HG03025 (cell line): ENCODE results near the gene ABCC11.

Experiments used
- ATAC-seq: cut with Tn5 transposase; IDR thresholded peaks from one replicate; pipeline ENCODE4 v1.9.1; 2021; ENCODE audit warnings: mild to moderate bottlenecking, moderate library complexity; ENCODE audit not compliant: unreplicated experiment, low FRiP score

Gene ABCC11

GRCh38 chr16:48165961-48166578 lies 81.3 kb downstream of the ABCC11 start:
- ATAC-seq: no peak

- ATAC-seq: no peak
Measured at GRCh38 chr16:48164907-48165715, 82.2 kb downstream of the ABCC11 start.

- ATAC-seq: no peak
Measured at GRCh38 chr16:48162839-48163410, 84.4 kb downstream of the ABCC11 start.

- ATAC-seq: no peak
Measured at GRCh38 chr16:48161906-48162305, 85.4 kb downstream of the ABCC11 start.

GRCh38 chr16:48160575-48160974 lies 86.8 kb downstream of the ABCC11 start:
- no peak for ATAC-seq

- ATAC-seq: peak; percentile 44
Measured at GRCh38 chr16:48158296-48158695, 89.0 kb downstream of the ABCC11 start.

- ATAC-seq: no peak
Measured at GRCh38 chr16:48157794-48158193, 89.5 kb downstream of the ABCC11 start.

- no peak for ATAC-seq
Measured at GRCh38 chr16:48157302-48157701, 90.0 kb downstream of the ABCC11 start.

- ATAC-seq: no peak
Measured at GRCh38 chr16:48156790-48157209, 90.5 kb downstream of the ABCC11 start.

GRCh38 chr16:48155926-48156789 lies 91.2 kb downstream of the ABCC11 start, which contains the start of gene ABCC12:
TSS of gene ABCC12 (minus strand) at chr16:48155993. CDS start at chr16:48146424, 9,569 bp downstream.
- ATAC-seq: no peak

GRCh38 chr16:48153774-48154173 lies 93.6 kb downstream of the ABCC11 start:
- ATAC-seq: no peak

GRCh38 chr16:48152226-48152625 lies 95.1 kb downstream of the ABCC11 start:
- no peak for ATAC-seq

GRCh38 chr16:48150707-48151106 lies 96.6 kb downstream of the ABCC11 start:
- ATAC-seq: no peak

GRCh38 chr16:48146710-48147109 lies 100.6 kb downstream of the ABCC11 start:
- ATAC-seq: no peak

- ATAC-seq: no peak
Measured at GRCh38 chr16:48146131-48146530, 101.2 kb downstream of the ABCC11 start.

- no peak for ATAC-seq
Measured at GRCh38 chr16:48143812-48144368, 103.4 kb downstream of the ABCC11 start.

- ATAC-seq: no peak
Measured at GRCh38 chr16:48140821-48141220, 106.5 kb downstream of the ABCC11 start.

- no peak for ATAC-seq
Measured at GRCh38 chr16:48139517-48139916, 107.8 kb downstream of the ABCC11 start.

- ATAC-seq: no peak
Measured at GRCh38 chr16:48138543-48138942, 108.8 kb downstream of the ABCC11 start.

- ATAC-seq: no peak
Measured at GRCh38 chr16:48137822-48138221, 109.5 kb downstream of the ABCC11 start.
